ENCODE results near the gene ACTG1.

Gene ACTG1

GRCh38 chr17:81512562-81513371 lies at the start of gene ACTG1:
Gene ACTG1 (minus strand): TSS chr17:81512799. CDS start chr17:81512354, 445 bp downstream.
- DNase-seq (ENCODE audit: low spot score), result peak; percentile 93

GRCh38 chr17:81561494-81561885 lies 48.9 kb upstream of the ACTG1 start:
- DNase-seq (ENCODE audit: low spot score), result no peak

GRCh38 chr17:81558941-81559806 lies 46.6 kb upstream of the ACTG1 start:
- DNase-seq (ENCODE audit: low spot score), result no peak

GRCh38 chr17:81558115-81558468 lies 45.5 kb upstream of the ACTG1 start:
- no peak for DNase-seq (ENCODE audit: low spot score)

- DNase-seq (ENCODE audit: low spot score), result no peak
Measured at GRCh38 chr17:81557276-81558114, 44.9 kb upstream of the ACTG1 start.

- DNase-seq (ENCODE audit: low spot score), result no peak
Measured at GRCh38 chr17:81556863-81557262, 44.3 kb upstream of the ACTG1 start.

- DNase-seq (ENCODE audit: low spot score), result no peak
Measured at GRCh38 chr17:81556175-81556691, 43.6 kb upstream of the ACTG1 start.

- no peak for DNase-seq (ENCODE audit: low spot score)
Measured at GRCh38 chr17:81553616-81554181, 41.1 kb upstream of the ACTG1 start.

GRCh38 chr17:81553018-81553615 lies 40.5 kb upstream of the ACTG1 start:
- peak; percentile 78 for DNase-seq (ENCODE audit: low spot score)

- peak; percentile 72 for DNase-seq (ENCODE audit: low spot score)
Measured at GRCh38 chr17:81552244-81553017, 39.8 kb upstream of the ACTG1 start, which contains the start of gene FAAP100. Gene FAAP100 (minus strand): TSS chr17:81552353. CDS start chr17:81552330, 23 bp downstream.

- DNase-seq (ENCODE audit: low spot score), result no peak
Measured at GRCh38 chr17:81551458-81552243, 39.1 kb upstream of the ACTG1 start.

GRCh38 chr17:81550830-81551457 lies 38.3 kb upstream of the ACTG1 start:
- no peak for DNase-seq (ENCODE audit: low spot score)

- DNase-seq (ENCODE audit: low spot score), result no peak
Measured at GRCh38 chr17:81550285-81550684, 37.7 kb upstream of the ACTG1 start.

- DNase-seq (ENCODE audit: low spot score), result no peak
Measured at GRCh38 chr17:81549826-81550225, 37.2 kb upstream of the ACTG1 start.

GRCh38 chr17:81549031-81549557 lies 36.5 kb upstream of the ACTG1 start:
- DNase-seq (ENCODE audit: low spot score), result no peak

GRCh38 chr17:81547614-81547982 lies 35.0 kb upstream of the ACTG1 start:
- no peak for DNase-seq (ENCODE audit: low spot score)

- DNase-seq (ENCODE audit: low spot score), result no peak
Measured at GRCh38 chr17:81546906-81547613, 34.5 kb upstream of the ACTG1 start.
